SK-N-SH (cell line): ENCODE results near the gene ADD3.

Experiments used
- EZH2phosphoT487 ChIP-seq: fragments of 200-600 bp; sonication (generic); IDR thresholded peaks from 2 replicates; pipeline ENCODE4 v1.6.1; 2017; ENCODE audit warnings: low read depth, mixed run types, mild to moderate bottlenecking, antibody characterized with exemption, moderate library complexity, borderline replicate concordance
- FOXM1 ChIP-seq: IDR thresholded peaks from 2 replicates; pipeline ENCODE4 v1.4.0; 2012; ENCODE audit warnings: low read depth, mild to moderate bottlenecking
- RAD21 ChIP-seq: IDR thresholded peaks from 2 replicates; pipeline ENCODE4 v1.6.1; 2012; ENCODE audit warnings: mild to moderate bottlenecking, low read length
- TAF1 ChIP-seq: IDR thresholded peaks from 2 replicates; pipeline ENCODE4 v1.6.1; 2012; ENCODE audit warnings: low read depth, mild to moderate bottlenecking, low read length, moderate library complexity, borderline replicate concordance
- TCF12 ChIP-seq: IDR thresholded peaks from 2 replicates; pipeline ENCODE4 v1.4.0; 2012
- YY1 ChIP-seq: IDR thresholded peaks from 2 replicates; pipeline ENCODE4 v1.4.0; 2012; ENCODE audit warnings: low read depth, mild to moderate bottlenecking
- TF ChIP-seq, protein P1 (sequence below): fragments of 200-600 bp; sonication (generic); IDR thresholded peaks from 2 replicates; pipeline ENCODE4 v1.6.1; 2017; ENCODE audit warnings: antibody characterized with exemption, mild to moderate bottlenecking, moderate library complexity
- TF ChIP-seq, protein P2 (sequence below): IDR thresholded peaks from 2 replicates; pipeline ENCODE4 v1.6.1; 2012; ENCODE audit warnings: mild to moderate bottlenecking, low read depth, low read length, moderate library complexity

DNA sequence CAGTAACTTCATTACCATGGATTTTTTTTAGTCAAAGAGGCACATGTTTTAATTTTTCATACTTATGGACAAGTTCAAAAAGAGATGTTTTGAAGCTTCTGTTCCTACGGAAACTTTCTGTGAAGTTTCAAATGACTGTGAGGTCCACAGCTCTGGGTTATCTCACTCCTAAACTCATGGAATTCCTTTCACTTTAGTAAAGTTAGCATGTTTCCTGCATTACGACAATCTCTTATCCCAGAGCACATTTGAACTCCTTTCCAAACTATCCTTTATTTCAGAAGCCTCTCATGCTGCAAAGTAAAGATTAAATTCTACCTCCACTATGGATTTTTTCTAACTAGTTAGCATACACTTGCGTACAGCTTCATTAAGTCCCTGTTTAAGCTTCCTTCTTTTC, 15.3 kb upstream of the ADD3 start:
- TF ChIP-seq RAD21 = no peak
- no peak for TF ChIP-seq YY1
- TF ChIP-seq, protein P1, sequence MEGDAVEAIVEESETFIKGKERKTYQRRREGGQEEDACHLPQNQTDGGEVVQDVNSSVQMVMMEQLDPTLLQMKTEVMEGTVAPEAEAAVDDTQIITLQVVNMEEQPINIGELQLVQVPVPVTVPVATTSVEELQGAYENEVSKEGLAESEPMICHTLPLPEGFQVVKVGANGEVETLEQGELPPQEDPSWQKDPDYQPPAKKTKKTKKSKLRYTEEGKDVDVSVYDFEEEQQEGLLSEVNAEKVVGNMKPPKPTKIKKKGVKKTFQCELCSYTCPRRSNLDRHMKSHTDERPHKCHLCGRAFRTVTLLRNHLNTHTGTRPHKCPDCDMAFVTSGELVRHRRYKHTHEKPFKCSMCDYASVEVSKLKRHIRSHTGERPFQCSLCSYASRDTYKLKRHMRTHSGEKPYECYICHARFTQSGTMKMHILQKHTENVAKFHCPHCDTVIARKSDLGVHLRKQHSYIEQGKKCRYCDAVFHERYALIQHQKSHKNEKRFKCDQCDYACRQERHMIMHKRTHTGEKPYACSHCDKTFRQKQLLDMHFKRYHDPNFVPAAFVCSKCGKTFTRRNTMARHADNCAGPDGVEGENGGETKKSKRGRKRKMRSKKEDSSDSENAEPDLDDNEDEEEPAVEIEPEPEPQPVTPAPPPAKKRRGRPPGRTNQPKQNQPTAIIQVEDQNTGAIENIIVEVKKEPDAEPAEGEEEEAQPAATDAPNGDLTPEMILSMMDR = no peak
- TF ChIP-seq TCF12 = peak; percentile 88
- TF ChIP-seq TAF1 = no peak
- TF ChIP-seq, protein P2, sequence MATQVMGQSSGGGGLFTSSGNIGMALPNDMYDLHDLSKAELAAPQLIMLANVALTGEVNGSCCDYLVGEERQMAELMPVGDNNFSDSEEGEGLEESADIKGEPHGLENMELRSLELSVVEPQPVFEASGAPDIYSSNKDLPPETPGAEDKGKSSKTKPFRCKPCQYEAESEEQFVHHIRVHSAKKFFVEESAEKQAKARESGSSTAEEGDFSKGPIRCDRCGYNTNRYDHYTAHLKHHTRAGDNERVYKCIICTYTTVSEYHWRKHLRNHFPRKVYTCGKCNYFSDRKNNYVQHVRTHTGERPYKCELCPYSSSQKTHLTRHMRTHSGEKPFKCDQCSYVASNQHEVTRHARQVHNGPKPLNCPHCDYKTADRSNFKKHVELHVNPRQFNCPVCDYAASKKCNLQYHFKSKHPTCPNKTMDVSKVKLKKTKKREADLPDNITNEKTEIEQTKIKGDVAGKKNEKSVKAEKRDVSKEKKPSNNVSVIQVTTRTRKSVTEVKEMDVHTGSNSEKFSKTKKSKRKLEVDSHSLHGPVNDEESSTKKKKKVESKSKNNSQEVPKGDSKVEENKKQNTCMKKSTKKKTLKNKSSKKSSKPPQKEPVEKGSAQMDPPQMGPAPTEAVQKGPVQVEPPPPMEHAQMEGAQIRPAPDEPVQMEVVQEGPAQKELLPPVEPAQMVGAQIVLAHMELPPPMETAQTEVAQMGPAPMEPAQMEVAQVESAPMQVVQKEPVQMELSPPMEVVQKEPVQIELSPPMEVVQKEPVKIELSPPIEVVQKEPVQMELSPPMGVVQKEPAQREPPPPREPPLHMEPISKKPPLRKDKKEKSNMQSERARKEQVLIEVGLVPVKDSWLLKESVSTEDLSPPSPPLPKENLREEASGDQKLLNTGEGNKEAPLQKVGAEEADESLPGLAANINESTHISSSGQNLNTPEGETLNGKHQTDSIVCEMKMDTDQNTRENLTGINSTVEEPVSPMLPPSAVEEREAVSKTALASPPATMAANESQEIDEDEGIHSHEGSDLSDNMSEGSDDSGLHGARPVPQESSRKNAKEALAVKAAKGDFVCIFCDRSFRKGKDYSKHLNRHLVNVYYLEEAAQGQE = no peak
- no peak for TF ChIP-seq FOXM1
- no peak for TF ChIP-seq EZH2phosphoT487
